ENCODE measurements around the gene GPR137B.

Gene GPR137B

DNA sequence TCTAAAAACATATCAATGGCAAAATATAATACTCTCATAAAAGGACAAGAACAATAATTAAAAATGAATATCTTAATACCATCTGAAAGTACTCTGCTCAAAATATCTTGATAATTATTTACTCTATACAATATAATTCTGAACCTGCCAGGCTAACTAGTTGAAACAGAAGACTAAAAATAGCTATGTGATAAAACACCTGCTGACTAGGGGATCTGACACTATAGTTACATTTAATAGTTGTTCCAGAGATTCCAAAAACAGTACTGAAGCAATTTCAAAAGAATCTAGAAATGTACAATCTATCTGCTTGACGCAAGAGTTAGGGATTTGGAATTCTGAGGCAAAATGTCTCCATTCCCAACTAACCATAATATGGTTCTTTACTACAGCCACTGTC lies 109.2 kb downstream of the GPR137B start:
- H3K4me3 ChIP-seq (ENCODE audit: low read depth, low read length) = no peak overlapping the region
- TF ChIP-seq, protein P1, sequence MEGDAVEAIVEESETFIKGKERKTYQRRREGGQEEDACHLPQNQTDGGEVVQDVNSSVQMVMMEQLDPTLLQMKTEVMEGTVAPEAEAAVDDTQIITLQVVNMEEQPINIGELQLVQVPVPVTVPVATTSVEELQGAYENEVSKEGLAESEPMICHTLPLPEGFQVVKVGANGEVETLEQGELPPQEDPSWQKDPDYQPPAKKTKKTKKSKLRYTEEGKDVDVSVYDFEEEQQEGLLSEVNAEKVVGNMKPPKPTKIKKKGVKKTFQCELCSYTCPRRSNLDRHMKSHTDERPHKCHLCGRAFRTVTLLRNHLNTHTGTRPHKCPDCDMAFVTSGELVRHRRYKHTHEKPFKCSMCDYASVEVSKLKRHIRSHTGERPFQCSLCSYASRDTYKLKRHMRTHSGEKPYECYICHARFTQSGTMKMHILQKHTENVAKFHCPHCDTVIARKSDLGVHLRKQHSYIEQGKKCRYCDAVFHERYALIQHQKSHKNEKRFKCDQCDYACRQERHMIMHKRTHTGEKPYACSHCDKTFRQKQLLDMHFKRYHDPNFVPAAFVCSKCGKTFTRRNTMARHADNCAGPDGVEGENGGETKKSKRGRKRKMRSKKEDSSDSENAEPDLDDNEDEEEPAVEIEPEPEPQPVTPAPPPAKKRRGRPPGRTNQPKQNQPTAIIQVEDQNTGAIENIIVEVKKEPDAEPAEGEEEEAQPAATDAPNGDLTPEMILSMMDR (IDR thresholded peaks at IDR 0.05; ENCODE audit: low read depth, low read length) = no peak
- in situ Hi-C loops (cut with HindIII; ENCODE audit: low sequenced_read_pairs) = no loop called here
- no peak for DNase-seq (ENCODE audit: low read depth, low spot score)

DNA sequence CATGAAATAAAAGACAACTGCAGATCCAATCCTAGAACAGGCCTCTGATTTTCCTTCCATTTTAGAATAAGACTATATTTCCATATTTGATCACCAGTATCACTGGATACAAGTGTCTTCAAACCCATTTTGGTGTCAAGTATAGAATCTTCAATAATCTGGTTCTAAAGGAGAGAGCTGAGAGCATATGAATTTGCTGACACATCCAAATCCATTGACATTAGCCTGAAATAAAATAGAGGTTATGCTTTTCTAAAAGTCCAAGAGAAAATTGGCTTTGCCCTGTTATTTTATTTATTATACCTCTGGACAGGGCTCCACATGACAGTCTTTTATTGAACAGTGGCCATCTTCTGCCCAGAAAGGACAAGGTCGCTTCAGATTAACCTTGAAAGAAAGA lies 110.8 kb downstream of the GPR137B start:
- TF ChIP-seq, protein P1 (IDR thresholded peaks at IDR 0.05; ENCODE audit: low read depth, low read length) = no peak
- H3K4me3 ChIP-seq (ENCODE audit: low read depth, low read length) = no peak overlapping the region
- DNase-seq (ENCODE audit: low read depth, low spot score) = no peak
- in situ Hi-C loops (cut with HindIII; ENCODE audit: low sequenced_read_pairs) = no loop called here

DNA sequence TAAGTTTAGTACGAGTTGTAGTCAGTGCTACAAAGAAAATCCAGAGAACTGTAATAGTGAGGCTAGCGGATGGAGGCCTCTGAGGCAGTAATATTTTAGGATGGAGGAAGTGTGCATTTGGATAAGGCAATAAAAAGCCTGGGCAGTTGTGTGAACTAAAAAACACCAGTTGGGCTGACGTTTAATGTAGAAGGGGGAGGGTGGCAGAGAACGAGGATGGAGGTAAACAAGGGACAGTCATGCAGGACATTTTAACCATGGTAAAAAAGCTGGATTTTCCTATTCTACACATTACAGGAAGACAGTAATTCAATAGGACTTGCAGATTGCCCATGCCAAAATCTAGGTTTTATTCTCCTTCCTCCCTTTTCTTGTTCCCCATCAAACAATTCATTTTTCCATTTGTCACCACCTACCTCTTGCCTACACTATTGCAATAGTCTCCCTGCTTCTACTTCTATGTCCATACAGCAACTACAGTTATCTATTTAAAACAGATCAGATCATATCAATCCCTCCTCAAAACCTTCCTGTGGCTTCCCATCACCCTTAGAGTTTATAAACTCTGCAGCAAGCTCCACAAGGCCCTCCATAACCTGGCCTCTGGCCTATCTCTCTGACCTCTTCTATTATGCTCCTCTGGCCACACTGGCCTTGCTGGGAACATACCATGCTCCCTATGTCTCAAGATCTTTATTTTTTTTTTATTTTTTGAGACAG lies 111.7 kb downstream of the GPR137B start:
- H3K4me3 ChIP-seq (ENCODE audit: low read depth, low read length) = no peak overlapping the region
- TF ChIP-seq, protein P1 (IDR thresholded peaks at IDR 0.05; ENCODE audit: low read depth, low read length) = no peak
- in situ Hi-C loops (cut with HindIII; ENCODE audit: low sequenced_read_pairs) = no loop called here
- no peak for DNase-seq (ENCODE audit: low read depth, low spot score)

DNA sequence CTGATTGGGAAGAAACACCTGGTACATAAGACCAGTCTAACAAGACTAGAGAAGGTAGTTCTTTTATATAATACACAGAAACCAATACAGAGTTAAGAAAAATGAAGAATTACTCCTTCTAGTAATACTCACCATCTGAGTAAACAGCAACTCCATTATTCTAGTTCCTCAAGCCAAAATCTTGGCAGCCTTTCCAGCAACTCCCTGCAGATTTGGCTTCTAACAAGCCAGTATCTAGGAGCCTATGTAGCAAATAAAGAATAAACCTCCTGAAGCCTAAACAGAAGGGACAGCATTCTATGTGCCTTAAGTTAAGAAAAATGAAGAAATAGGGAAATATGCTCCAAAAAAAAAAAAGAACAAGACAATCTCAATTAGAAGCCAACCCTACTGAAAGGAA lies 114.9 kb downstream of the GPR137B start:
- no peak overlapping the region for H3K4me3 ChIP-seq (ENCODE audit: low read depth, low read length)
- TF ChIP-seq, protein P1 (IDR thresholded peaks at IDR 0.05; ENCODE audit: low read depth, low read length) = no peak
- DNase-seq (ENCODE audit: low read depth, low spot score) = no peak
- in situ Hi-C loops (cut with HindIII; ENCODE audit: low sequenced_read_pairs) = no loop called here

DNA sequence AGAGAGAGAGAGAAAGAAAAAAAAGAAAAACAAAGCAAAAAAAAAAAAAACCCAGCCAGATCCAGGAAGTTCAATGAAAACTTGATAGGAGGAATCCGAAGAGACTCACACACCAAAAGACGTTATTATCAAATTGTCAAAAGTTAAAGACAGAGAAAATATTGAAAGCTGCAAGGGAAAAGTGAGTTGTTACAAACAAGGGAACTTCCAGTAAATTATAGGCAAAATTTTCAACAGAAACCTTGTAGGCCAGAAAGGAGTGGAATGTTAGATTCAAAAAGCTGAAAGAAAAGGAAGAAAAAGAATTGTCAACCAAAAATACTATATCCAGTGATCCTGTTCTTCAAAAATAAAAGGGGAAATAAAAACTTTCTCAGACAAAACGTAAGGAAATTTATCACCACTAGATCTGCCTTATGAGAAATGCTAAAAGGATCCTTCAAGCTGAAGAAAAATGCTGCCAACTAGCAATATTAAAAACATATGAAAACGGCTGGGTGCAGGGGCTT lies 115.8 kb downstream of the GPR137B start:
- DNase-seq (ENCODE audit: low read depth, low spot score) = no peak
- TF ChIP-seq, protein P1 (IDR thresholded peaks at IDR 0.05; ENCODE audit: low read depth, low read length) = no peak
- in situ Hi-C loops (cut with HindIII; ENCODE audit: low sequenced_read_pairs) = no loop called here
- H3K4me3 ChIP-seq (ENCODE audit: low read depth, low read length) = no peak overlapping the region
